ENCODE data around the gene ZDHHC11B.
"Not testable (repeated sequence)": the region's sequence is repeated elsewhere in the genome, so short reads cannot be mapped to it uniquely, and the experiment has no call there.

DNA sequence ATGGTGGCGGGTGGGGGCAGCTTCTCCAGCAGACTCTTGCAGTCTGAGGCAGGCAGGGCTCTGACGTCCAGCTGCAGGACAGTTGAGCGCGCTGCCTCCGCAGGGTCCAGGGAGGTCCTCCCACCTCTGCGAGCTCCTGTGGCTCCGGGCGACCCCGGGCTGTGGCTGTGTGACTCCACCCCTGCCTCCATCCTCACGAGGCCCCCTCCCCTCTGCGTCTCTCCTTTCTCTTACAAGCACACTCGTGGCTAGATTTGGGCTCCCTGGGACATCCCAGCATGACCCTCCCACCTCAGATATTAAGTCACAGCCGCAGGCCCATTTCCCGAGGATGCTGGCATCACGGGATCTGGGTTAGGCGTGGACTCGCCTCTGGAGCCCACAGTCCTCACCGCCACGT, 34.3 kb downstream of the ZDHHC11B start:
- not testable (repeated sequence) for TF ChIP-seq POLR2A (IDR thresholded peaks at IDR 0.05)
- TF ChIP-seq, protein P1, sequence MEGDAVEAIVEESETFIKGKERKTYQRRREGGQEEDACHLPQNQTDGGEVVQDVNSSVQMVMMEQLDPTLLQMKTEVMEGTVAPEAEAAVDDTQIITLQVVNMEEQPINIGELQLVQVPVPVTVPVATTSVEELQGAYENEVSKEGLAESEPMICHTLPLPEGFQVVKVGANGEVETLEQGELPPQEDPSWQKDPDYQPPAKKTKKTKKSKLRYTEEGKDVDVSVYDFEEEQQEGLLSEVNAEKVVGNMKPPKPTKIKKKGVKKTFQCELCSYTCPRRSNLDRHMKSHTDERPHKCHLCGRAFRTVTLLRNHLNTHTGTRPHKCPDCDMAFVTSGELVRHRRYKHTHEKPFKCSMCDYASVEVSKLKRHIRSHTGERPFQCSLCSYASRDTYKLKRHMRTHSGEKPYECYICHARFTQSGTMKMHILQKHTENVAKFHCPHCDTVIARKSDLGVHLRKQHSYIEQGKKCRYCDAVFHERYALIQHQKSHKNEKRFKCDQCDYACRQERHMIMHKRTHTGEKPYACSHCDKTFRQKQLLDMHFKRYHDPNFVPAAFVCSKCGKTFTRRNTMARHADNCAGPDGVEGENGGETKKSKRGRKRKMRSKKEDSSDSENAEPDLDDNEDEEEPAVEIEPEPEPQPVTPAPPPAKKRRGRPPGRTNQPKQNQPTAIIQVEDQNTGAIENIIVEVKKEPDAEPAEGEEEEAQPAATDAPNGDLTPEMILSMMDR (IDR thresholded peaks at IDR 0.05), result not testable (repeated sequence)

Data from right lobe of liver (tissue), 4 donors.